Right lobe of liver (tissue), 6 donors: ENCODE data around the gene CALY. TPM values are rescaled to one million over a fixed set of nuclear protein-coding genes. Genes with fewer than 3 reads are reported as not detected.

Experiments
- ATAC-seq, 4 donors: fragments of 200-7000 bp; cut with Tn5 transposase; one replicate each; pipeline ENCODE4 v1.9.1; 2020; ENCODE audit warnings: mild to moderate bottlenecking in 4 of 4, moderate library complexity in 4 of 4
- DNase-seq, 3 donors: peaks; one replicate each; pipeline ENCODE4 v3.0.0-alpha.2; 2020
- H3K27ac ChIP-seq, 3 donors: fragments of 200-600 bp; one replicate each; pipeline ENCODE4 v1.8.0; 2022
- H3K27me3 ChIP-seq, 2 donors: fragments of 200-600 bp; one replicate each; pipeline ENCODE4 v1.8.0; 2022
- H3K36me3 ChIP-seq, 4 donors: fragments of 200-600 bp; sonication (generic) in 1 of 4; one replicate each; pipeline versions ENCODE4 v1.5.1 to v1.8.0; 2017 to 2022; ENCODE audit warnings: control low read depth in 1 of 4
- H3K4me1 ChIP-seq, 4 donors: fragments of 200-600 bp; sonication (generic) in 1 of 4; one replicate each; pipeline versions ENCODE4 v1.5.1 to v1.8.0; 2017 to 2022; ENCODE audit warnings: control low read depth in 1 of 4
- H3K4me3 ChIP-seq, 3 donors: fragments of 200-600 bp; one replicate each; pipeline ENCODE4 v1.8.0; 2022
- H3K9me3 ChIP-seq, 4 donors: fragments of 200-600 bp; sonication (generic) in 1 of 4; one replicate each; pipeline versions ENCODE4 v1.5.1 to v1.8.0; 2017 to 2022; ENCODE audit warnings: control low read depth in 1 of 4
- POLR2A ChIP-seq: fragments of 450-650 bp; IDR thresholded peaks from one replicate; pipeline ENCODE4 v1.6.1; 2017; ENCODE audit warnings: antibody characterized with exemption, mild to moderate bottlenecking
- WGBS: methylation state at CpG from one replicate; pipeline ENCODE4 v1.1.6; 2018; ENCODE audit warnings: low coverage, low lambda C conversion rate; ENCODE audit not compliant: insufficient coverage; ENCODE audit errors: missing lambda C conversion rate; 5-methylcytosine and 5-hydroxymethylcytosine counted together
- intact Hi-C, 2 donors: fragments of 100-400 bp; cut with DNase I; formaldehyde crosslinking; loops; one replicate each; pipeline versions ENCODE4 v1.11.2 to v1.14.1; 2022
- total RNA-seq, 6 experiments: library from RNA; depleted of rRNA in 2 of 6; stranded (reverse); fragments of >200 nt in 2 of 6; fragmentation: NEBNext Ultra II Directional in 3 of 6; extraction: Animal tissue kit (Norgen Biotek cat#: 25700) in 3 of 6; gene quantifications; one replicate each; pipeline versions ENCODE4 v1.1.0 to v1.2.4, GENCODE V29; 2016 to 2023
- TF ChIP-seq, protein P1 (sequence below), 4 donors: fragments of 200-600 bp in 3 of 4; fragments of 450-650 bp in 1 of 4; IDR thresholded peaks; one replicate each; pipeline versions ENCODE4 v1.5.1 to v1.8.0; 2016 to 2022; ENCODE audit warnings: antibody characterized with exemption in 4 of 4, mild to moderate bottlenecking in 2 of 4
- donor health status: DM: no; HTN: yes; CAD: no.
- donor health status: DM: no; HTN: no; CAD: no.
- donor health status: DM: no; HTN: no; CAD: no.
- donor health status: DM: no; HTN: yes; CAD: no.
- donor health status: DM: no; HTN: yes; CAD: no.

The CALY gene
- total RNA-seq, 6 experiments from 2014 or later = not detected

DNA sequence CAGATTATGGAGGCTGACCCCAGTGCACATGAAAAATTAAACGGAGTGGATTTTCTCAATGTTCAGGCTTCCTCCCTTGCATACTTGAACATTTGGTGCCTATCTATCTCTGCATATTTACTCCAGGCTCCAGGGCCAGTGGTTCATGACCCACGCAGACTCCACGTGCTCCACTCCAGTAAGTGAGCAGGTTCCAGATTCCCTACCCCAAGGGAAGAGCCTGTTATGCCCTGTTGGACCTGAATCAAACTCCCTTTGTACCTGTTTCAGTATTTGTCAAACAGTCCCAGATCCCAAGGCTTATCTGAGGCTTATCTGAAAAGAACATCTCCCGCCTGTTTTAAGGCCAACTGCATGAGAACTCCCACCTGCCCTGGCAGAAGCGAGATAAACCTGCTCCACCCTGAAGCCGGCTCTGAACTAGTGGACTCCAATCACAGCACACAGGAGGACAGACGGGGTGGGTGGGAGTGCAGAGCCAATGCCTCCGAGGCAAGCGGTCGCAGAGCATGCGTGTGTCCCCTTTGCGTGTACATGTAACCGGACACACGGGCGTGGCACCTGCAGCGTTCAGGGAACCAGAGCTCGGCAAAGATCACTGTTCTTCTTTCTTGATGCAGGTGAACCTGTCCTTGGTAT, 23.4 kb upstream of the CALY start:
- intact Hi-C loops = no loop called here
- Histone ChIP-seq H3K36me3 (peaks cover 0 to 32% (median 17%) of the 10 kb centered on the region in 4 donors), H3K27me3 (no peaks in the 10 kb centered on the region), H3K4me1 (peaks cover 0 to 48% (median 20%) of the 10 kb centered on the region in 4 donors), H3K4me3 (peak overlapping the region in 1 of 3 donors; percentile 6), H3K9me3 (no peaks in the 10 kb centered on the region), H3K27ac (peak overlapping the region in 2 of 3 donors; percentile 71 to 85)
- ATAC-seq (peak; percentile 37 to 65 (median 55)), DNase-seq (peak; percentile 64 to 92 (median 89))
- TF ChIP-seq, protein P1, sequence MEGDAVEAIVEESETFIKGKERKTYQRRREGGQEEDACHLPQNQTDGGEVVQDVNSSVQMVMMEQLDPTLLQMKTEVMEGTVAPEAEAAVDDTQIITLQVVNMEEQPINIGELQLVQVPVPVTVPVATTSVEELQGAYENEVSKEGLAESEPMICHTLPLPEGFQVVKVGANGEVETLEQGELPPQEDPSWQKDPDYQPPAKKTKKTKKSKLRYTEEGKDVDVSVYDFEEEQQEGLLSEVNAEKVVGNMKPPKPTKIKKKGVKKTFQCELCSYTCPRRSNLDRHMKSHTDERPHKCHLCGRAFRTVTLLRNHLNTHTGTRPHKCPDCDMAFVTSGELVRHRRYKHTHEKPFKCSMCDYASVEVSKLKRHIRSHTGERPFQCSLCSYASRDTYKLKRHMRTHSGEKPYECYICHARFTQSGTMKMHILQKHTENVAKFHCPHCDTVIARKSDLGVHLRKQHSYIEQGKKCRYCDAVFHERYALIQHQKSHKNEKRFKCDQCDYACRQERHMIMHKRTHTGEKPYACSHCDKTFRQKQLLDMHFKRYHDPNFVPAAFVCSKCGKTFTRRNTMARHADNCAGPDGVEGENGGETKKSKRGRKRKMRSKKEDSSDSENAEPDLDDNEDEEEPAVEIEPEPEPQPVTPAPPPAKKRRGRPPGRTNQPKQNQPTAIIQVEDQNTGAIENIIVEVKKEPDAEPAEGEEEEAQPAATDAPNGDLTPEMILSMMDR (IDR thresholded peaks at IDR 0.05) = no peak
- 36% methylated on average over 6 of the region's 17 CpGs for WGBS

DNA sequence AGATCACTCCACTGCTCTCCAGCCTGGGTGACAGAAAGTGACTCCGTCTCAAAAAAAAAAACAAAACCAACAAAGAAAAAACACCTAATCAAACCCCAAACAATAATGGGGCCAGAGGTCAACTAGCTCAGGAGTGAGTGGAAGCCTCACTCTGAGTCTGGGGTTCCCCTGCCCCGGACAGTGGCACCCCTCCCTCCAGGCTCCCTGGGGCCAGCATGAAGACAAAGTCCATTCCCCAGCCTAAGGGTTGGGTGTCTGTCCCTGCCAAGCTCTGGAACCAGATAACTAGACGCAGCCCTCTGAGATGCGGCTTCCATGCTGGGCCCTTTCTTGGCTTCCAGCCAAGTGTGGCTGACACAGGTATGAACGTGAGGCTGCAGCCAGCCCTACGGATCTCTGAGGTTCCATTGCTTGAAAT, 22.9 kb upstream of the CALY start:
- H3K36me3 ChIP-seq = peaks cover 0 to 26% (median 15%) of the 10 kb centered on the region in 4 donors
- intact Hi-C loops = no loop called here
- DNase-seq (peak; percentile 60 to 84 (median 75)), ATAC-seq (peak; percentile 35 to 56 (median 43))
- peak overlapping the region in 2 of 3 donors; percentile 72 to 94 for H3K4me3 ChIP-seq
- no peaks in the 10 kb centered on the region for H3K27me3 ChIP-seq
- 25% methylated on average over 1 of the region's 6 CpGs for WGBS
- no peaks in the 10 kb centered on the region for H3K9me3 ChIP-seq
- peak overlapping the region; percentile 65 to 85 (median 71) for H3K27ac ChIP-seq
- H3K4me1 ChIP-seq = peaks cover 0 to 53% (median 23%) of the 10 kb centered on the region in 4 donors
- TF ChIP-seq POLR2A = no peak
- TF ChIP-seq, protein P1 (IDR thresholded peaks at IDR 0.05) = no peak

DNA sequence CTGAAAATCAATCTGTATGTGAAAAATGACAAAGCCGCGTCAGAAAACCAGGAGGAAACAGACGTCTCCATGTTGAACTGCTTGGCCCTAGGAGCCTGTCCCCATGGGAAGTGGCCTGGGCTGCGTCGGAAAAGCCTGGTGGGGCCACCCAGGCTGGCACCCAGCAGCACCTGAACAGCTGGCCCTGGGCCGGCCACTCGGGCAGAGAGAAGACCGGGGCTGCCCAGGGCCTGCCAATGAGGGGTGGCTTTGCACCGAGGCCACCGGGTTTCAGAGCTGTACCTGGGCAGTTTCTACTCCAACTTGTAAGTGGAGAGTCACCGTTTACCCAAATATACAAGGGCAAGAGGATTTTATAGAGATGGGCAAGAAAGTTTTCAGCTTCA, 22.2 kb upstream of the CALY start:
- peak; percentile 3 to 29 (median 13) for ATAC-seq
- H3K27me3 ChIP-seq = no peaks in the 10 kb centered on the region
- TF ChIP-seq, protein P1 (IDR thresholded peaks at IDR 0.05) = no peak
- no peak for TF ChIP-seq POLR2A
- H3K4me1 ChIP-seq = peaks cover 0 to 59% (median 26%) of the 10 kb centered on the region in 4 donors
- no peaks in the 10 kb centered on the region for H3K9me3 ChIP-seq
- peak overlapping the region; percentile 65 to 85 (median 71) for H3K27ac ChIP-seq
- DNase-seq = peak in 1 of 3 donors; percentile 75
- peaks cover 0 to 20% (median 10%) of the 10 kb centered on the region in 4 donors for H3K36me3 ChIP-seq
- 31% methylated on average over 7 of the region's 11 CpGs for WGBS
- intact Hi-C loops = no loop called here
- H3K4me3 ChIP-seq = peak overlapping the region in 2 of 3 donors; percentile 72 to 94

DNA sequence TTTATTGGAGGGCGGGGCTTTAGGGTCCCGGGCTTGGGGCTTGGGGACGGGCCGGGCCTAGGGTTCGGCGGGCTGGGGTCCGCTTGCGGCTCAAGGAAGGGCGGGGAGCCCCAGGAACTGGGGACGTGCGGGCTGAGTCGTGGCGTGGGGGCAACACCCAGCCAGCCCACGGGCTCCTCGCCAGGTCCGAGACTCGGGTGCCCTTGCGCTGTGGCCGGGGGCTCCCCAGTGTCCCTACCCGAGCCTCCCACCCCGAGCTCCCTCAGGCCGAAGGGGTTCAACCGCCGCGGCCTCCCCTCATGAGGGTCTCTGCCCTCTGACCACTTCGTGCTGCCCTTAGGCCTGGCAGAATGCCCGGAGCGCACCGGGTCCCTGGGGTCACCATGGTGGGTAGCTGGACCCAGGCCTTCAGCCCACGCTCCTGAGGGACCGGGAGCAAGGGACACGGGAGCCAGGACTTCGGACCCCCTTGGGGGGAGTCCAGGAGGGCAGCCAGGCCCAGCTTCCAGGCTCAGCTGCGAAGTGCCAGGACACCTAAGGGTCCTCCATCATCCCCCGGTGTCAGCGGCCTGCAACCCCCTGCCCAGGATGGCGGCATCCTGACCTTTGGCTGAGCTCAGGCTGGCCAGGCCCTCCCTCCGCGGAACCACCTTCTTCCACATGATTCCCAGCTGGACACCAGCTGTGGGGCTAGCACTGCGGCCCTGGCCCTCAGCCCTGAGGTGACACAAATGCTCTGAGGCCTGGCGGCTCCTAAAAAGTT, 21.6 kb upstream of the CALY start:
- Histone ChIP-seq H3K27ac (peak overlapping the region; percentile 65 to 85 (median 71)), H3K9me3 (no peaks in the 10 kb centered on the region), H3K4me3 (peak overlapping the region in 2 of 3 donors; percentile 72 to 94), H3K27me3 (no peaks in the 10 kb centered on the region), H3K4me1 (peaks cover 0 to 65% (median 29%) of the 10 kb centered on the region in 4 donors), H3K36me3 (peaks cover 0 to 14% (median 7%) of the 10 kb centered on the region in 4 donors)
- intact Hi-C loops = no loop called here
- DNase-seq (peak; percentile 77 to 90 (median 86)), ATAC-seq (peak; percentile 51 to 54 (median 53))
- WGBS = 15% methylated on average over 7 of the region's 41 CpGs
- TF ChIP-seq, protein P1 (IDR thresholded peaks at IDR 0.05) = no peak
- no peak for TF ChIP-seq POLR2A
